DOHH2 (cell line): Measurements from ENCODE around the gene STRN4.

Source experiments
- CTCF ChIP-seq: fragments of 200-600 bp; sonication (generic); IDR thresholded peaks from one replicate; pipeline ENCODE4 v1.5.1; 2014; ENCODE audit warnings: antibody characterized with exemption, mild to moderate bottlenecking, low read depth, low read length; ENCODE audit not compliant: poor library complexity, severe bottlenecking
- EZH2phosphoT487 ChIP-seq: fragments of 200-600 bp; sonication (generic); IDR thresholded peaks from 2 replicates; pipeline ENCODE4 v1.6.1; 2017; ENCODE audit warnings: borderline replicate concordance, mild to moderate bottlenecking, antibody characterized with exemption, low read length, moderate library complexity, mixed read lengths

GRCh38 chr19:46724468-46724867, 21.8 kb downstream of the STRN4 start:
- TF ChIP-seq CTCF = no peak
- no peak for TF ChIP-seq EZH2phosphoT487
